NCI-H1694 (cell line): ENCODE data around the gene ABCG5.

Experiments
- DNase-seq: peaks from one replicate; lab custom pipeline; 2025; lab: John Stamatoyannopoulos, UW

Gene ABCG5

DNA sequence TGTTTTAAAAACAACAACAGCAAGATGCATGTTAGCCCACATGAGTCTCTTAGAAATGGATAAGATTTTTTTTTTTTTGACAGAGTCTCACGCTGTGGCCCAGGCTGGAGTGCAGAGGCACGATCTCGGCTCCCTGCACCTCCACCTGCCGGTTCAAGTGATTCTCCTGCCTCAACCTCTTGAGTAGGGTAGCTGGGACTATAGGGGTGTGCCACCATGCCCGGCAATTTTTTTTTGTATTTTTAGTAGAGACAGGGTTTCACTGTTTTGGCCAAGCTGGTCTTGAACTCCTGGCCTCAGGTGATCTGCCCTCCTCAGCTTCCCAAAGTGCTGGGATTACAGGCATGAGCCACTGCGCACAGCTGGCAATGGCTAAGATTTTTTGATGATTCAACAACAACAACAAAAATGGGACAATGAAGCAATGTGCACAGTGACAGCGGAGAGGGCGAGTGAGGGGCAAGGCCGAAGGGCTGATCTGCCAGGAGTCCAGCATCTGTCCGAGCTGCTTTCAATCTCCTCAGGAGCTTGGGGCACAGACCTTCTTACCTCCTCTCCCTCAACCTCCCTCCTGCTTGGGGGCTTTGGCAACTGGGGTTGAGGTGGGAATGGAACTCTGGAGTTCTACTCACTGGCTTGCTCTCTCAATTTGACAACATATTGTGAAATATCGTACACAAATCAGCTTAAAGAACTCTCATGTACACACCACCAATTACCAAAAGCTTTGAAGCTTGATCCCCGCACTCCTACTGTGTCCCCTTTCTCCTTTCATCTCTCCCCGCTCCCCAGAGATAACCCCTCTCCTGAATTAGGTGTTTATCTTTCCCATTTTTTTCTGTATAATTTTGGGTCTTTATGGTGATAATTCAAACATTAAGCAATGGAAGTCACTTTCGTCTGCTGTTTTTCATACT lies 3.6 kb upstream of the ABCG5 start:
- DNase-seq, result no peak

DNA sequence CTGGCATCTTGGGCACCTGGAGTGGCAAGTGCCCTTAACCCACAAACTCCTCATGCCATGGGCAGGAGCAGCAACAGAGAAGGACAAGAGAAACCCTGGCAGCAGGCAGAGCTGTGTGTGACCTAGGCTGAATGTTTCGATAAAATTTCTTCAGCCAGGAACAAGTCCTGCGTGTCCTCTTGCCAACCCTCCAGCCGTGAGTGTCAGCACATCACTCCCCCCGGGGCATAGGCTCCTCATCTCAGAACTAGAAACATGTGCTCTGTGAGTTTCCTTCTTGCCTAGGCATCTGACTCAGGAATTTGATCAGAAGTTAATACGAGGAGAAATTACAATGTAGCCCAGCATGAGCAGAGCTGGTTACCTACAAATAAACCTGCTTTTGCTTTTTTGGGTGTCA lies 2.3 kb upstream of the ABCG5 start:
- no peak for DNase-seq

DNA sequence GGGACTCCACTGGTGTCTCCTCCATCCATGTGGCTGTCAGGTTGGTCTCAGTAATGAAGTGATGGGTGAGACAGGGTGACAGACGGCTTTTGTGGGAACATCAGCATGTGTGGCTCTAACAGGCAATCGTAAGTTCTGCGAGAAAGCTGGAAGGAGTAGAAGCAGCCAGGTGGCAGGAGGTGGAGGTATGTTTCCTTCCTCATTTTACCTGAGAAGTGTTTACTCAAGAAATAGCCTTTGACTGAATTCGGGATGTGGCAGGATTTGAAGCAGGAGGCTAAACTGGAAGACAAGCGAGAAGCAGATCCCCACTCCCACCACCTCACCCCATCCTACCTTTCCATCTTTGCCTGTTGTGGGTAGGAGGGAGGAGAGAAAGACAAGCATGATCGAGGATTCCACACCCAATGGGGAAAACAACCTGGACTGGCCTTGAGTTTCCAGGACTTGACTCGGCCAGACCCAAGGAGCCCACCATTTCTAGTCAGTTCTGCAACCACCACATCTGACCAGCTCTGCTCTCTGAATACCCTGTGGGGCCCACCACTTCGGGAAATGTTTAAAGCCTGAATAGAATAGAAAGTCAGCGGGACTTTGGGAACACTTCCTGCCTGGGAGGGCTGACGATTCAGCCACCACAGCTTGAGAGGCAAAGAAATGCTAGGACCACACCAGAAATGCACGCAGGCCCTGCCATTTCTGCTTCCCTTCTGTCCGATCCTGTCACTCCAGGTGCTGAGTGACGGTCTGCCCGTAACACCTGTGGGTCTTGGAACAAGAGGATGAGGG lies 1.3 kb upstream of the ABCG5 start:
- DNase-seq, result no peak

DNA sequence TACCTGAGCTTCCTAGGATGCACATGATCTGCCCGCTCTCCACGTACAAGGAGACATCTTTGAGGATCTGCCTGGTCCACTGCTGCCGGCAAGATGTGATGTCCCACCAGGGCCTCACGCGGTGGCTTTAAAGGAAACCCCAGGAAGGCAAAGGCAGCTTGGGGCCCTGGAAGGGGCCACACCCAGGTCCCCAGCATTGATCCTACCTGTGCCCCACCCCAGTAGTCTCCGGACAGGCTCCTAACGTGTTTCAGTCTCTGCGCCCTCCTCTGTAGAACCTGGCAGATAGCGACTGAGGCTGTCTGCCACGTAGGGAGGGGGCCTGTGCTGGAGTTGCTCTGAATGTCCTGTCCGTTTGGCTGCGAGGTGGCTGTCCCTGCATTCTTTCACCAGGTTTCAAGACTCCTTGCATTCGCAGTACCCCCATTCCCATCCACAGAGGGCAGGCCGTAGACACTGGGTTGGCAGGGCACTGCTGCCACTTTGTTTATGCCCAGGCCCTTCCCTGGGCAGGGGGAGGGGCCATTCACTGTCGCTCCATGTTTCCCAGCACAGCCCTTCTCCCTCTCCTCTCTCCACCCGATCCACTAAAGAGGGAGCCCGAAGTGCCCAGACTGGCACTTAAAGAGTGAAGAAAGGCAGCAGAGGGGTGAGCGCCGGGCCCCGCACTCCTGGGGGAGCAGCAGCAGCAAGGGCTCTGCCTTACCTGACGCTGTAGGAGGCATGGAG lies 644 bp downstream of the ABCG5 start:
- no peak for DNase-seq

DNA sequence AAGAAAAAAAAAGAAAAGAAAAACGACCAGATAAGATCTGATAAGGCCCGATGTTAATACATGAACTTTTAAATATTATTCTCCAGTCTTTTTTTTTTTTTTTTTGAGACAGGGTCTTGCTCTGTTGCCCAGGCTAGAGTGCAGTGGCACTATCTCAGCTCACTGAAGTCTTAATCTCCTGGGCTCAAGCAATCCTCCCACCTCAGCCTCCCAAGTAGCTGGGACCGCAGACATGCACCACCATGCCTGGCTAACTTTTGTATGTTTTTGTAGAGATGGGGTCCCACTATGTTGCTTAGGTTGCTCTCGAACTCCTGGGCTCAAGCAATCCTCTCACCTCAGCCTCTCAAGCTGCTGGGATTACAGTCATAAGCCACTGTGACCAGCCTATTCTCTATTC lies 1.6 kb downstream of the ABCG5 start:
- no peak for DNase-seq

DNA sequence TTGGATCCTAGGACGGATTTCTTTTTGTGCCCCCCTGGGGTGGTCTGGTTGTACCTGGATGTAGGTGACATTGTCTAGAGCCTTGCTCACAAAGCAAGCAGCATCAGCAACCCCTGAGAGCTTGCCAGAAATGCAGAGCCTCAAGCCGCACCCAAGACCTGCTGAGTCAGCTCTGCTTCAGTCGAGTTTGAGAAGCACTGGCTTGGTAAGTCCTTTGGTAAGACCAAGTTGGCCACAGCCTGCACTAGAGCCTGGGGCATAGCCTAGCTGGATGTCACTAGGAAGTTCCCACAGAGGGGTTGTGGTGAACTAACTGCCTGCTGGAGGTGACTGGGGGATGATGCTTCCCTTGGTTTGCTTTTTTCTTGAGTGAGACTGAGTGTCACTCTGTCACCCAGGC lies 6.2 kb downstream of the ABCG5 start:
- DNase-seq, result no peak

DNA sequence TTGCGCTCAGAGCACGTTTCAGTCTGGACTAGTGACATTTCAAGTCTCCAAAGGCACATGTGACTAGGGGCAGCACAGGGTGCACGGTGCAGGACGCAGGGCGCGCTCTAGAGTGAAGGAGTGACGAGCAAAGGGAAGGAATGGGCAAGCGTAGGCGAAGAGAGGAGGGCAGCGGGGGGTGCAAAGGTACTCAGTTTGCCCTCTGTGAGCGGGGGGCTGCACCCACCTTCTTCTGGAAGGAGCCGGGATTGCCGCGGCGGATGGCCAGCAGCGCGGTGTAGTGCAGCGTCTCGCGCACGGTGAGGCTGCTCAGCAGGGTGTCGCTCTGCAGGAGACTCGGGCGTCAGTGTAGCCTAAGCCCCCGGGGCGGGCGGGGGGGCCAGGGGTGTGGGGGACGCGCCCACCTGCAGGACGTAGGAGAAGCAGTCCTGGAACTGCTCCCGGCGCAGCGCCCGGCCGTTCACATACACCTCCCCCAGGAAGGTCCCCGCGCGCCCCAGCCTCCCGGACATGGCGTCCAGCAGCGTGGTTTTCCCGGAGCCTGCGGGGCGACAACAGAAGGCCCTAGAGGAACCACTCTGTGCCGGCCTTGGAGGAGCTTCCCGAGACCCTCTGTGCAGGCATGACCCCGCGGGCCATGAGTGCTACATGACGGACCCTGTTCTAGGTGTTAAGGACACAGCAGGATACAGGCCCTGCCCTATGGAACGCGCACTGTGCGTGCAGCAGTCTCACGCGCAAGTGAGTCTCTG lies 6.9 kb downstream of the ABCG5 start:
- DNase-seq, result no peak

DNA sequence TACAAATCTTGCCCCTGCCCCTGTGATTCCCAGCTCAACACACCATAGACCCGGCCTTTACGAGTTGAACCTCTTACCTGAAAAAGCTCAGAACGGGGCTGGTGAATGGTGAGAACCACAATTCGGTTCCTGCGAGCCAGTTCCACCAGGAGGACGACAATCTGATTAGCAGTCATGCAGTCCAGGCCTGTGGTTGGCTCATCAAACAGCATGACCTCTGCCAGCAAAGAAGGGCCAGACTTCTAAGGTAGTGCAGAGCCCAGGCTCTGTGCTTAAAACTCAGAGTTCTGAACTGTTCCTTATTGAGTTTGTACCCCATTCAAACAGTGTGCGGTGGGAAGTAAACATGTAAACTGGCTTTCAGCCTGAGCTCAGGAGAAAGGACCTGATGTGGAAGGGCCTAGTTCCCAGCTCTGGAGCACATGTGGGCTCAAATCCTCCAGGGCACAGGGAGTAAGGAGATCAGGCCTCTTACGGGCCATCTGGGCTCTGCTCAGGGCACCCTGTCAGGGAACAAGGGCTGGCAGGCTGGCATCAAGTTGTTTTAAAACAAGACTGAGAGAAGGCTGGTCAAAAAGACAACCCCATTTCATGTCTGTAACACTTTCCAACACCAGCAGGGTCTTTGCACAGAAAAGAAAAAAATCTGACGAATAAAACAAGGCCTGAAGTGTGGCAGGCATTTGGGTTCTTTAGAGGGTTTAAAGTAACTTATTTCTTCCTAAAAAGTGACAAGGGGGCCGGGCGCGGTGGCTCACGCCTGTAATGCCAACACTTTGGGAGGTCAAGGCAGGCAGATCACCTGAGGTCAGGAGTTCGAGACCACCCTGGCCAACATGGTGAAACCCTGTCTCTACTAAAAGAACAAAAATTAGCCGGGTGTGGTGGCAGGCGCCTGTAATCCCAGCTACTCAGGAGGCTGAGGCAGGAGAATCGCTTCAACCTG lies 12.1 kb downstream of the ABCG5 start:
- no peak for DNase-seq

DNA sequence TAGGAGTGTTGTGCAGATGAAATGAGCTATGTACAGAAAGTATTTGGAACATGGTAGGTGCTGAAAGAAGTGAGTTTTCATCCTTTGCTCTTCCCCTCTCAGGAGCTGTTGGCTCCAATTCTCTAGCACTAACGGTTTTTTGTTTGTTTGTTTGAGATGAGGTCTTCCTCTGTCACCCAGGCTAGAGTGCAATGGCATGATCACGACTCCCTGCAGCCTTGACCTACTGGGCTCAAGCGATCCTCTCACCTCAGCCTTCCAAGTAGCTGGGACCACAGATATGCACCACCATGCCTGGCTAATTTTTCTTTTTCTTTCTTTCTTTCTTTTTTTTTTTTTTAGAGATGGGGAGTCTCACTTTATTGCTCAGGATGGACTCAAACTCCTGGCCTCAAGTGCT lies 12.8 kb downstream of the ABCG5 start:
- no peak for DNase-seq

GRCh38 chr2:43824951-43825493 lies 13.6 kb downstream of the ABCG5 start:
- DNase-seq, result no peak

GRCh38 chr2:43824512-43824911 lies 14.1 kb downstream of the ABCG5 start:
- no peak for DNase-seq

DNA sequence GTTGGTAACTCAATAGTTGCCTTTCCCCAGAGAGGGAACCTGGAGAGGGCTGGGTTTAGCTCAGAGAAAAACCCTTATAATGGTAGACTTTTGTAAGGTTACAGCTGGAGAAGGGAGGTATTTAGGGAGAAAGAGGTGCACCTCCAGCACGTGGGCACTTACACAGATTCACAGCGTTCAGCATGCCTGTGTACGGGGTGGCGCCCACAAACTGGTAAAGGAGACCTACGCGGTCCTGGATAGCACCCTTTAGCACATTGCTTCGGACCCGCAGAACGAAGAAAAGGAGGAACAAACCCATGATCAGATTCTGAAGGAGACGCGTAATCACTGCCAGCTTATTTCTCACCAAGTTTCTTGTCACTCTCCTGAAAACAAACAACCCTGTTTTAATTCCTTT lies 14.9 kb downstream of the ABCG5 start:
- no peak for DNase-seq

DNA sequence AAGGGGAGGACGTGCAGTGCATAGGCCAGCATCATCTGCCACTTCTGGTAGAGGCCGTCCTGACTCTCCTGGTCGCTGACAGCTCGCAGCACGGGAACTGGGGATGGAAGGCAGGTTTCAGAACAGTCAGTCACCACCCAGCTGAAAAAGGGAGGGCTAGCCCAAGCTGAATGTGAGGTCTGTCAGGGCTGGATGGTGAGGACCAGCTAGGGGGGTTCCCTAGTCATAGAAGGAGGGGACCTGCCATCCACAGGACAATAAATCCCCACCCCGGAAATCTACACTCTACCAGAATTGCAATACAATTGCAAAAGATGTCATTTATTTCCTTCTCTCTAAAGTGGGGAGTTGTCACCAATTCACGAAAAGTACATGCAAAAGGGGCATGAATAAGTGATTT lies 15.8 kb downstream of the ABCG5 start:
- DNase-seq, result no peak

GRCh38 chr2:43819491-43820163 lies 19.0 kb downstream of the ABCG5 start:
- no peak for DNase-seq

- no peak for DNase-seq
These were observed 19.9 kb downstream of the ABCG5 start for GRCh38 chr2:43818761-43819160.

GRCh38 chr2:43814711-43815110 lies 23.9 kb downstream of the ABCG5 start:
- DNase-seq, result no peak

DNA sequence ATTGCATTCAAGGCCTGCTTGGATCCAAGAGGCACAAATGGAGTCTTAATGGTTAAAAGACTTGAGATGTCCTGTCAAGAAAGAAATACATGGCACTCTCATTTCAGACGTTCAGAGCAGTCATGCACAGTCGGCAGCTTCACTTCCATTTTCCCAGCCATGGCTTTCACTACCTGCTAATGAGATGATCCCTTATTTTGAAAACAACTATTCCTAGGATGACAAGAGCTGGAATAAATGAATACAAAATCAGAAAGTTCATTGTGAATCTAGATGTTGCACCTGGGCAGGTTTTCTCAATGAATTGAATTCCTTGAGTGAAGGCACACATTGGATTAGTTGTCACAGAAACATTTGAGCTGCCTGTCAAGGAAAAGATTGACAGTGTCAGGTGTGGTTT lies 25.7 kb downstream of the ABCG5 start:
- DNase-seq, result no peak

GRCh38 chr2:43812006-43812405 lies 26.6 kb downstream of the ABCG5 start:
- no peak for DNase-seq

DNA sequence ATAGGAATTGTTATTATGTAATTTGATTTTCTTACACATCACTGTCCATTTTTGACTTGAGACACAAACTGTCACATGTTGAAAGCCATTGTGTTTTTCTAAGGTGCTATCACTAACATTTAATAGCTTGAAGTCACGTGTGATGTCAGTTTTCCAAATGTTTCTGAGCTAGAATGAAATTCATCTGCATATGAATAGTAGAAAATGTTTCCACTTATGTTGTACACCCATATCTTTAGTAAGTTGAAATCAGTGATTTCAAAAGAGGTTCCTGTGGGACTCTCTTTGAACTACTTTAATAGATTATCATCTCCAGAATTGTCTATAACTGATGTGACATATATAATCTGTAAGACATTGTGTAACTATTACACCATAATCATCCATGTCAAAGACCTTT lies 27.8 kb downstream of the ABCG5 start:
- no peak for DNase-seq

DNA sequence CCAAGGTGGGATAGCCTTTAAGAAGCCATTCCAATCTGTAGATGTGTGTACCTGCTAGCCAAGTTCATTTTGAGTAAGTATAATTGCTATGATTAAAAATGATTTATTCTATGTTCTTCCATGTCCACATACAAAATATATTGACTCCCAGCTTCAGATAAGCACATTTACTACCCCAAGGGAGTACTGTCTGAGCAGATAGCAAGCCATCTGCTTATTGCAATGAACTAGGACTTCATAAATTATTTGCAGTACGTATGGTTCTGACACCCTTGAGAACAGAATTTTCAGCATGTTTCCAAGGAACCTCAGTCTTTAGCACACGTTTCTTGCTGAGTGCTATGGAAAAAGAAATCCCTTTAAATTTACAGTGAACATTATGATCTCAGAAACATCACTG lies 28.2 kb downstream of the ABCG5 start:
- no peak for DNase-seq
